ENCODE measurements around the gene FKBP4.

The FKBP4 gene

GRCh38 chr12:2794736-2795289 lies at the start of gene FKBP4:
Gene FKBP4, plus strand, starts transcription at chr12:2794970. Its CDS starts 170 bp downstream, at chr12:2795140.
- no peaks in the 10 kb centered on the region for H3K9me3 ChIP-seq (ENCODE audit: severe bottlenecking)
- peak within 1 kb of the TSS; percentile 96 for H3K4me3 ChIP-seq (ENCODE audit: severe bottlenecking)
- DNase-seq (ENCODE audit: low spot score) (peak; percentile 95), ATAC-seq (ENCODE audit: low read depth) (peak; percentile 91)
- H3K4me1 ChIP-seq (ENCODE audit: insufficient read depth, poor library complexity, severe bottlenecking), result peaks cover 6% of the 10 kb centered on the region
- H3K27me3 ChIP-seq (ENCODE audit: insufficient read depth, poor library complexity, severe bottlenecking), result no peaks in the 10 kb centered on the region
- peak within 1 kb of the TSS; percentile 53 for H3K27ac ChIP-seq (ENCODE audit: poor library complexity, severe bottlenecking)
- peaks cover 39% of the 10 kb centered on the region for H3K36me3 ChIP-seq (ENCODE audit: low read depth)
- no peak for TF ChIP-seq CTCF (IDR thresholded peaks at IDR 0.05; ENCODE audit: poor library complexity, severe bottlenecking)

GRCh38 chr12:2745655-2746054 lies 49.1 kb upstream of the FKBP4 start:
- TF ChIP-seq CTCF (IDR thresholded peaks at IDR 0.05; ENCODE audit: poor library complexity, severe bottlenecking), result no peak
- H3K9me3 ChIP-seq (ENCODE audit: severe bottlenecking), result no peaks in the 10 kb centered on the region
- no peak for ATAC-seq (ENCODE audit: low read depth)
- peaks cover 34% of the 10 kb centered on the region for H3K27me3 ChIP-seq (ENCODE audit: insufficient read depth, poor library complexity, severe bottlenecking)
- H3K4me1 ChIP-seq (ENCODE audit: insufficient read depth, poor library complexity, severe bottlenecking), result no peaks in the 10 kb centered on the region
- DNase-seq (ENCODE audit: low spot score), result no peak
- no peak overlapping the region for H3K4me3 ChIP-seq (ENCODE audit: severe bottlenecking)
- no peaks in the 10 kb centered on the region for H3K36me3 ChIP-seq (ENCODE audit: low read depth)
- no peak overlapping the region for H3K27ac ChIP-seq (ENCODE audit: poor library complexity, severe bottlenecking)

GRCh38 chr12:2749580-2749979 lies 45.2 kb upstream of the FKBP4 start:
- Histone ChIP-seq H3K27me3 (ENCODE audit: insufficient read depth, poor library complexity, severe bottlenecking) (peaks cover 49% of the 10 kb centered on the region), H3K36me3 (ENCODE audit: low read depth) (no peaks in the 10 kb centered on the region), H3K27ac (ENCODE audit: poor library complexity, severe bottlenecking) (no peak overlapping the region), H3K9me3 (ENCODE audit: severe bottlenecking) (no peaks in the 10 kb centered on the region), H3K4me3 (ENCODE audit: severe bottlenecking) (no peak overlapping the region), H3K4me1 (ENCODE audit: insufficient read depth, poor library complexity, severe bottlenecking) (no peaks in the 10 kb centered on the region)
- DNase-seq (ENCODE audit: low spot score) (no peak), ATAC-seq (ENCODE audit: low read depth) (no peak)
- TF ChIP-seq CTCF (IDR thresholded peaks at IDR 0.05; ENCODE audit: poor library complexity, severe bottlenecking), result no peak

GRCh38 chr12:2750185-2750584 lies 44.6 kb upstream of the FKBP4 start:
- Histone ChIP-seq H3K9me3 (ENCODE audit: severe bottlenecking) (no peaks in the 10 kb centered on the region), H3K27me3 (ENCODE audit: insufficient read depth, poor library complexity, severe bottlenecking) (peaks cover 49% of the 10 kb centered on the region), H3K27ac (ENCODE audit: poor library complexity, severe bottlenecking) (no peak overlapping the region), H3K36me3 (ENCODE audit: low read depth) (no peaks in the 10 kb centered on the region), H3K4me3 (ENCODE audit: severe bottlenecking) (no peak overlapping the region), H3K4me1 (ENCODE audit: insufficient read depth, poor library complexity, severe bottlenecking) (no peaks in the 10 kb centered on the region)
- DNase-seq (ENCODE audit: low spot score), result no peak
- no peak for TF ChIP-seq CTCF (IDR thresholded peaks at IDR 0.05; ENCODE audit: poor library complexity, severe bottlenecking)
- ATAC-seq (ENCODE audit: low read depth), result no peak

- ATAC-seq (ENCODE audit: low read depth), result no peak
- Histone ChIP-seq H3K4me3 (ENCODE audit: severe bottlenecking) (no peak overlapping the region), H3K27me3 (ENCODE audit: insufficient read depth, poor library complexity, severe bottlenecking) (peaks cover 44% of the 10 kb centered on the region), H3K9me3 (ENCODE audit: severe bottlenecking) (no peaks in the 10 kb centered on the region), H3K36me3 (ENCODE audit: low read depth) (no peaks in the 10 kb centered on the region), H3K27ac (ENCODE audit: poor library complexity, severe bottlenecking) (no peak overlapping the region), H3K4me1 (ENCODE audit: insufficient read depth, poor library complexity, severe bottlenecking) (no peaks in the 10 kb centered on the region)
- DNase-seq (ENCODE audit: low spot score), result no peak
- no peak for TF ChIP-seq CTCF (IDR thresholded peaks at IDR 0.05; ENCODE audit: poor library complexity, severe bottlenecking)
Observed at GRCh38 chr12:2751230-2751629, 43.5 kb upstream of the FKBP4 start.

All from RWPE2 (cell line).